Measurements from ENCODE around the gene MPO. TPM values are rescaled to one million over a fixed set of nuclear protein-coding genes. Genes with fewer than 3 reads are reported as not detected.

Gene MPO
- total and polyA plus RNA-seq, 2 of the 8 experiments (the other 6 are each of a cell fraction or from before 2014, with no cell fraction given) = 0.06 to 0.74 TPM

Other genes starting within 250 kb of the MPO start
- gene DYNLL2, start 197.5 kb downstream of the MPO start, total RNA-seq (2021; fragmentation: NEBNext Ultra II Directional; extraction: Animal tissue kit (Norgen Biotek cat#: 25700)) = 49.7 and 52.7 TPM in 2 replicates
- 19.8 and 21.6 TPM in 2 replicates for gene DYNLL2, start 197.5 kb downstream of the MPO start, polyA plus RNA-seq (2011; rRNA removed)
- 0.32 and 0.33 TPM in 2 replicates for gene OR4D1, start 132.6 kb downstream of the MPO start, total RNA-seq (2021; fragmentation: NEBNext Ultra II Directional; extraction: Animal tissue kit (Norgen Biotek cat#: 25700))
- gene OR4D1, start 132.6 kb downstream of the MPO start, polyA plus RNA-seq (2011; rRNA removed) = 0.39 and 0.44 TPM in 2 replicates
- gene OR4D2, start 114.0 kb downstream of the MPO start, total RNA-seq (2021; fragmentation: NEBNext Ultra II Directional; extraction: Animal tissue kit (Norgen Biotek cat#: 25700)) = not detected in 2 replicates
- not detected in 2 replicates for gene OR4D2, start 114.0 kb downstream of the MPO start, polyA plus RNA-seq (2011; rRNA removed)
- not detected in 2 replicates for gene EPX, start 88.2 kb downstream of the MPO start, total RNA-seq (2021; fragmentation: NEBNext Ultra II Directional; extraction: Animal tissue kit (Norgen Biotek cat#: 25700))
- not detected in 2 replicates for gene EPX, start 88.2 kb downstream of the MPO start, polyA plus RNA-seq (2011; rRNA removed)
- 20.6 and 21.7 TPM in 2 replicates for gene MKS1, start 61.7 kb downstream of the MPO start, total RNA-seq (2021; fragmentation: NEBNext Ultra II Directional; extraction: Animal tissue kit (Norgen Biotek cat#: 25700))
- gene MKS1, start 61.7 kb downstream of the MPO start, polyA plus RNA-seq (2011; rRNA removed) = 12.0 and 15.3 TPM in 2 replicates
- 0.44 and 0.52 TPM in 2 replicates for gene LPO, start 42.4 kb downstream of the MPO start, total RNA-seq (2021; fragmentation: NEBNext Ultra II Directional; extraction: Animal tissue kit (Norgen Biotek cat#: 25700))
- 0.38 and 0.46 TPM in 2 replicates for gene LPO, start 42.4 kb downstream of the MPO start, polyA plus RNA-seq (2011; rRNA removed)
- 9.2 and 9.8 TPM in 2 replicates for gene TSPOAP1, start 47.9 kb upstream of the MPO start, total RNA-seq (2021; fragmentation: NEBNext Ultra II Directional; extraction: Animal tissue kit (Norgen Biotek cat#: 25700))
- 7.6 and 9.8 TPM in 2 replicates for gene TSPOAP1, start 47.9 kb upstream of the MPO start, polyA plus RNA-seq (2011; rRNA removed)
- 103 and 112 TPM in 2 replicates for gene SUPT4H1, start 71.3 kb upstream of the MPO start, total RNA-seq (2021; fragmentation: NEBNext Ultra II Directional; extraction: Animal tissue kit (Norgen Biotek cat#: 25700))
- gene SUPT4H1, start 71.3 kb upstream of the MPO start, polyA plus RNA-seq (2011; rRNA removed) = 115 and 143 TPM in 2 replicates
- 0.89 and 2.4 TPM in 2 replicates for gene RNF43, start 136.6 kb upstream of the MPO start, total RNA-seq (2021; fragmentation: NEBNext Ultra II Directional; extraction: Animal tissue kit (Norgen Biotek cat#: 25700))
- gene RNF43, start 136.6 kb upstream of the MPO start, polyA plus RNA-seq (2011; rRNA removed) = 1.5 and 2.3 TPM in 2 replicates
- not detected in 2 replicates for gene HSF5, start 207.5 kb upstream of the MPO start, total RNA-seq (2021; fragmentation: NEBNext Ultra II Directional; extraction: Animal tissue kit (Norgen Biotek cat#: 25700))
- gene HSF5, start 207.5 kb upstream of the MPO start, polyA plus RNA-seq (2011; rRNA removed) = 0.02 TPM in 1 of 2 replicates, not detected in the other
- gene MTMR4, start 233.7 kb upstream of the MPO start, total RNA-seq (2021; fragmentation: NEBNext Ultra II Directional; extraction: Animal tissue kit (Norgen Biotek cat#: 25700)) = 33.4 and 39.2 TPM in 2 replicates
- gene MTMR4, start 233.7 kb upstream of the MPO start, polyA plus RNA-seq (2011; rRNA removed) = 15.9 and 17.7 TPM in 2 replicates